Fibroblast of lung (primary cell): ENCODE data around the gene AKAP3.

ENCODE experiments used
- CTCF ChIP-seq, 2 donors: IDR thresholded peaks in 1 of 2; conservative IDR thresholded peaks in 1 of 2; 1 replicate in 1 of 2; 2 replicates in 1 of 2; pipeline ENCODE4 v1.5.1; 2011 to 2012; ENCODE audit warnings: low read length in 2 of 2, control low read depth in 1 of 2, inconsistent platforms in 1 of 2, low read depth in 1 of 2, mild to moderate bottlenecking in 1 of 2
- EZH2 ChIP-seq: IDR thresholded peaks from 2 replicates; pipeline ENCODE4 v1.5.1; 2012; ENCODE audit warnings: low read length, control low read depth, mild to moderate bottlenecking; ENCODE audit errors: missing control alignments

GRCh38 chr12:4588916-4589315 is 59.9 kb downstream of the AKAP3 start:
- TF ChIP-seq CTCF (conservative IDR thresholded peaks at IDR 0.05 in 1 of 2, IDR thresholded peaks at IDR 0.05 in 1 of 2; ENCODE audit: low read depth in 1 of 2, low read length in 2 of 2) = no peak
- no peak for TF ChIP-seq EZH2
